ENCODE measurements around the gene WDR91.

DNA sequence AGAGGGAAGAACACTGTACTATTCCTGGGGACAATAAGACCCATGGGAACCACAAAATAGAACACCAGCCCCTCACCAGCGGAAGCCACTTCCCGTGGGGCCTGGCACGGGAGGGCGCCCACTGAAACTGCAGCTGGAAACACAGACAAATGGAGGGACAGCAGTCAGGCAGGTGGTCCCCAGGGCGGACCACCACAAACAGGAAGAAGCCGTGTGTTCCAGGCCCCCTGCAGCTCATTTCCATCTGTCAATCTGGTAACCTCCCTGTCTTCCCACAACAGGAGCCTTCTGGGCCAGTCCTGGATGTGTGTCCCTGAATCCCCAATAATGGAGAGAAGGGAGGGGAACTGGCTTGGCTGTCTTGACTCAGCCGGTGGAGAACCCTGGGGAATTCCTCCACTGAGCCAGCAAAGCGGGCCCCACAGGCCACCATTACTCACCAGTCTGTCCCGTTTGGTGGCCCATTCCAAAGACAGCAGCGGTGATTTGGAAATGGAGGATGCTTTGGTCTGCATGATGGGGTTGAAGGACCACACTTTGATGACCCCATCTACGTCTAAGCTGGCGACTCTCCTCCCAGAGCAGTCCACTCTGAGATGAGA, 16.7 kb downstream of the WDR91 start:
- TF ChIP-seq EP300 (IDR thresholded peaks at IDR 0.05) (no peak), POLR2A (IDR thresholded peaks at IDR 0.05) (no peak), CTCF (IDR thresholded peaks at IDR 0.05) (no peak)

Measured in upper lobe of left lung (tissue), 4 donors.